Measurements from ENCODE around the gene BMP7.

BMP7 gene

GRCh38 chr20:57128044-57128757 lies 138.2 kb downstream of the BMP7 start:
- no peak overlapping the region for H3K27ac ChIP-seq
- no peak overlapping the region for H3K4me3 ChIP-seq (ENCODE audit: low read depth in 1 of 2, low read length in 1 of 2)
- no peaks in the 10 kb centered on the region for H3K4me1 ChIP-seq (ENCODE audit: control insufficient read depth in 1 of 2, insufficient read depth in 1 of 2, low read depth in 1 of 2, low read length in 1 of 2)
- no peaks in the 10 kb centered on the region for H3K36me3 ChIP-seq
- TF ChIP-seq CTCF (IDR thresholded peaks at IDR 0.05) = no peak
- H3K27me3 ChIP-seq = peaks cover 33% of the 10 kb centered on the region
- H3K9me3 ChIP-seq = no peaks in the 10 kb centered on the region

GRCh38 chr20:57126481-57127092 lies 139.9 kb downstream of the BMP7 start:
- no peaks in the 10 kb centered on the region for H3K36me3 ChIP-seq
- H3K4me3 ChIP-seq (ENCODE audit: low read depth in 1 of 2, low read length in 1 of 2) = no peak overlapping the region
- no peak overlapping the region for H3K27ac ChIP-seq
- no peak for TF ChIP-seq CTCF (IDR thresholded peaks at IDR 0.05)
- no peaks in the 10 kb centered on the region for H3K9me3 ChIP-seq
- peaks cover 31% of the 10 kb centered on the region for H3K27me3 ChIP-seq
- H3K4me1 ChIP-seq (ENCODE audit: control insufficient read depth in 1 of 2, insufficient read depth in 1 of 2, low read depth in 1 of 2, low read length in 1 of 2) = no peaks in the 10 kb centered on the region

- no peak for TF ChIP-seq CTCF (IDR thresholded peaks at IDR 0.05)
- Histone ChIP-seq H3K9me3 (no peaks in the 10 kb centered on the region), H3K27ac (no peak overlapping the region), H3K4me3 (ENCODE audit: low read depth in 1 of 2, low read length in 1 of 2) (no peak overlapping the region), H3K36me3 (no peaks in the 10 kb centered on the region), H3K4me1 (ENCODE audit: control insufficient read depth in 1 of 2, insufficient read depth in 1 of 2, low read depth in 1 of 2, low read length in 1 of 2) (no peaks in the 10 kb centered on the region), H3K27me3 (peaks cover 31% of the 10 kb centered on the region)
These were observed 141.5 kb downstream of the BMP7 start for GRCh38 chr20:57124800-57125517.

GRCh38 chr20:57124366-57124765 lies 142.1 kb downstream of the BMP7 start:
- H3K36me3 ChIP-seq = no peaks in the 10 kb centered on the region
- no peak overlapping the region for H3K27ac ChIP-seq
- no peak for TF ChIP-seq CTCF (IDR thresholded peaks at IDR 0.05)
- peaks cover 31% of the 10 kb centered on the region for H3K27me3 ChIP-seq
- H3K4me3 ChIP-seq (ENCODE audit: low read depth in 1 of 2, low read length in 1 of 2) = no peak overlapping the region
- no peaks in the 10 kb centered on the region for H3K4me1 ChIP-seq (ENCODE audit: control insufficient read depth in 1 of 2, insufficient read depth in 1 of 2, low read depth in 1 of 2, low read length in 1 of 2)
- no peaks in the 10 kb centered on the region for H3K9me3 ChIP-seq

- Histone ChIP-seq H3K9me3 (no peaks in the 10 kb centered on the region), H3K27me3 (peaks cover 31% of the 10 kb centered on the region), H3K4me3 (ENCODE audit: low read depth in 1 of 2, low read length in 1 of 2) (no peak overlapping the region), H3K36me3 (no peaks in the 10 kb centered on the region), H3K4me1 (ENCODE audit: control insufficient read depth in 1 of 2, insufficient read depth in 1 of 2, low read depth in 1 of 2, low read length in 1 of 2) (no peaks in the 10 kb centered on the region), H3K27ac (no peak overlapping the region)
- no peak for TF ChIP-seq CTCF (IDR thresholded peaks at IDR 0.05)
These were observed 142.9 kb downstream of the BMP7 start for GRCh38 chr20:57123504-57123903.

Data from neutrophil (primary cell).